HUDEP-2 (cell line): ENCODE results near the gene USP20.
A peak's percentile ranks its signal among the peaks of the same experiment; 100 is the strongest.
"Not testable (repeated sequence)": the region's sequence is repeated elsewhere in the genome, so short reads cannot be mapped to it uniquely, and the experiment has no call there.

Experiments used
- DNase-seq, 76 experiments: peaks; one replicate each; lab custom pipeline; 2025; ENCODE audit not compliant: unreplicated experiment in 76 of 76; lab: John Stamatoyannopoulos, UW

Gene USP20

GRCh38 chr9:129835128-129835859 lies at the start of gene USP20, which contains the start of gene C9orf78:
Gene USP20, plus strand, starts transcription at chr9:129835458. Its CDS starts 17,098 bp downstream, at chr9:129852556.
Gene C9orf78, minus strand, starts transcription at chr9:129835275. Its CDS starts 54 bp downstream, at chr9:129835221.
- peak in 74 of 76 experiments; percentile 35 to 97 (median 91) for DNase-seq

- no peak for DNase-seq
Observed at GRCh38 chr9:129785866-129786265, 49.4 kb upstream of the USP20 start.

- DNase-seq, result peak in 16 of 76 experiments; percentile 5 to 36 (median 20)
Observed at GRCh38 chr9:129786481-129786880, 48.8 kb upstream of the USP20 start.

- DNase-seq, result no peak
Observed at GRCh38 chr9:129794549-129794948, 40.7 kb upstream of the USP20 start.

GRCh38 chr9:129796029-129796428 lies 39.2 kb upstream of the USP20 start:
- not testable (repeated sequence) for DNase-seq

- DNase-seq, result no peak
Observed at GRCh38 chr9:129798973-129799372, 36.3 kb upstream of the USP20 start.

GRCh38 chr9:129801504-129801903 lies 33.8 kb upstream of the USP20 start:
- DNase-seq, result no peak

- DNase-seq, result peak in 74 of 76 experiments; percentile 17 to 93 (median 83)
Observed at GRCh38 chr9:129802833-129803675, 32.2 kb upstream of the USP20 start, which contains the start of gene TOR1B. Gene TOR1B, plus strand, starts transcription at chr9:129803184. Its CDS starts 29 bp downstream, at chr9:129803213.

GRCh38 chr9:129803676-129804060 lies 31.6 kb upstream of the USP20 start:
- peak in 28 of 76 experiments; percentile 1 to 56 (median 22) for DNase-seq

GRCh38 chr9:129806061-129806460 lies 29.2 kb upstream of the USP20 start:
- no peak for DNase-seq

GRCh38 chr9:129809346-129809745 lies 25.9 kb upstream of the USP20 start:
- no peak for DNase-seq

GRCh38 chr9:129810116-129810515 lies 25.1 kb upstream of the USP20 start:
- no peak for DNase-seq

GRCh38 chr9:129810788-129811187 lies 24.5 kb upstream of the USP20 start:
- no peak for DNase-seq

GRCh38 chr9:129811967-129812363 lies 23.3 kb upstream of the USP20 start:
- no peak for DNase-seq

- peak in 1 of 76 experiments; percentile 7 for DNase-seq
Observed at GRCh38 chr9:129812385-129812784, 22.9 kb upstream of the USP20 start.

GRCh38 chr9:129813661-129814060 lies 21.6 kb upstream of the USP20 start:
- no peak for DNase-seq

GRCh38 chr9:129814432-129815223 lies 20.6 kb upstream of the USP20 start:
- DNase-seq, result no peak

- no peak for DNase-seq
Observed at GRCh38 chr9:129815278-129815677, 20.0 kb upstream of the USP20 start.

- no peak for DNase-seq
Observed at GRCh38 chr9:129816501-129817435, 18.5 kb upstream of the USP20 start.
